T-helper 1 cell treated with Interleukin-12 subunit alpha and Interleukin-12 subunit beta and Interleukin-4 antibody, amounts not matched to agents 30 ng/mL and 1 ng/mL, for 36 hours (primary cell): Measurements from ENCODE around the gene HOXA7. TPM values are rescaled to one million over a fixed set of nuclear protein-coding genes. Genes with fewer than 3 reads are reported as not detected.

ENCODE experiments used
- intact Hi-C: fragments of 100-400 bp; cut with micrococcal nuclease; formaldehyde crosslinking; loops from one replicate; pipeline ENCODE4 v1.15.1; 2024
- total RNA-seq: library from RNA; stranded (reverse); gene quantifications from 2 replicates; pipeline ENCODE4 v1.2.3, GENCODE V29; 2022

Gene HOXA7
- total RNA-seq, 1 donor from 2014 or later, result not detected

DNA sequence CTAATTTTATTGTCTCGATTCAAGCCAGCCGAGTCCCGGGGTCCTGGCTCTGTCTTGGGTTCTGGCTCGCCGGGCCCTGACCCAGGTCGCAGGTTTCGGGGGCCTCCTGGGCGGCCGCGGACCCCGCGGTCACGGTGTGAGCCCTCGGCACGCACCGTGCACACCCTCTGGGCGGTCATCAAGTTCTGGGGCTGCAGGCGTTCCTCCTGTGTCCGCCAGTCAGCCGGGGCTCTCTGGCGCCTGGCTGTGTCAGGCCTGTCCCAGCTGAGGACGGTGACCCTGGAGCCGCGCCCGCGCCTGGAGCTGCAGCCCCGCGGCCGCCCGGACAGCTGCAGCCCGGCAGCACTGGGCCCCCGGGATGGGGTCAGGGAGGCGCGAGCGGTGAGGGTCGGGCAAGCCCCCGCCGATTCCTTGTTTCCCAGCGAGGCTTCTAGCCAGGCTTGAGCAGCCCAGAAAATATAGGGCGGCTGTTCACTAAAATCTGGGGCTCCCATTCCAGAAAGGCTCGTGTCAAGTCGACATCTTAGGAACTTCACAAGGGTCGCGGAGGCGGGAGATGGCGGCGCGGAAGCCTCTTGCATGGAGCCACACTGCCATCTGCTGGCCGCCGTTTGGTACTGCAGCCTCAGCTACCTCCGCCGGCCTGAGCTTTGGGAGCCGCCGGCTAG lies 4.2 kb upstream of the HOXA7 start:
- intact Hi-C loops, result loop anchor here (1.0 to 5.0 kb wide), 9 partner anchors 9 to 1267 kb away; no protein-coding TSS in a partner anchor

- intact Hi-C loops, result loop anchor here (2.0 to 5.0 kb wide), 3 partner anchors 37 to 783 kb away; no protein-coding TSS in a partner anchor
Measured at GRCh38 chr7:27160145-27160545, 3.7 kb upstream of the HOXA7 start.

DNA sequence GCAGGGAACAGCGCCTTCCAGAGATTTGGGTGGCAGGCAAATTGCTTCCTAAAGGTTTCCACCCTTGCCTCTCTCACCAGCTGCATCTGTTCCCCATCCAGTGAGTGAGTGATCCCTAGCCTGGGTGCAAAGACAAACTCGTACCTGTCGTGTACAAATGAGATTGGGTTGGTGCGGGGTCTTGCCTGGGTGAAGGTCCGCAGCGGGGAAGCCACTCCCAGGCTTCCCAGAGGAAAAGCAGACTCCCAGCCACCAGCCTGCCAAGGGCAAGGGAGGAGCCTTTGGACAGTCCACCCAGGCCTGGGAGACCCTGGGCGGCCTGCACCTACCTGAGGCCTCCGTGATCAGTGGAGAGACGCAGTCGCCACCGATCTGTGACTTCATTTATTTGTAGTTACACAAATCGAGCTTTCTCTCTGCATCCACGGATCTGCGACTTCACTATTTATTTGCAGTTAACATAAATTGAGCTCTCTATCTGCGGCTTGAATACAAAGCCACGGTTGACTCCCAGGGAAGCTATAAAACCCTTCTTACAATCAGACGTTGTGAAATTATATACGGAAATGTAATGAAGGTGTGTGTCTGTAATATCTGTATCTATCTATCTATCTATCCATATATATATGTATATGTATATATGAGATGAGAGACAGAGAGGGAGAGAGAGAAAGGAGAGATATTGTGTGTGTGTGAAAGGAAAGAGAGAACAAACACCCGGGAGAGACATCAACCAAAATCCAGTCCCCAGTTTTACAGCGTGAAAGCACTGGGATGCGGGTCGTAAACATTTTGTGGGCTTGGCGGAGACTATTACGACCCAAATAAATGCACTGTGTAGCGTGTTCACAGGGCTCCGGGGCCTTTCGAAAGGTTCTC lies 3.0 kb upstream of the HOXA7 start:
- intact Hi-C loops, result loop anchor here (2.0 to 5.0 kb wide), 3 partner anchors 38 to 783 kb away; no protein-coding TSS in a partner anchor

DNA sequence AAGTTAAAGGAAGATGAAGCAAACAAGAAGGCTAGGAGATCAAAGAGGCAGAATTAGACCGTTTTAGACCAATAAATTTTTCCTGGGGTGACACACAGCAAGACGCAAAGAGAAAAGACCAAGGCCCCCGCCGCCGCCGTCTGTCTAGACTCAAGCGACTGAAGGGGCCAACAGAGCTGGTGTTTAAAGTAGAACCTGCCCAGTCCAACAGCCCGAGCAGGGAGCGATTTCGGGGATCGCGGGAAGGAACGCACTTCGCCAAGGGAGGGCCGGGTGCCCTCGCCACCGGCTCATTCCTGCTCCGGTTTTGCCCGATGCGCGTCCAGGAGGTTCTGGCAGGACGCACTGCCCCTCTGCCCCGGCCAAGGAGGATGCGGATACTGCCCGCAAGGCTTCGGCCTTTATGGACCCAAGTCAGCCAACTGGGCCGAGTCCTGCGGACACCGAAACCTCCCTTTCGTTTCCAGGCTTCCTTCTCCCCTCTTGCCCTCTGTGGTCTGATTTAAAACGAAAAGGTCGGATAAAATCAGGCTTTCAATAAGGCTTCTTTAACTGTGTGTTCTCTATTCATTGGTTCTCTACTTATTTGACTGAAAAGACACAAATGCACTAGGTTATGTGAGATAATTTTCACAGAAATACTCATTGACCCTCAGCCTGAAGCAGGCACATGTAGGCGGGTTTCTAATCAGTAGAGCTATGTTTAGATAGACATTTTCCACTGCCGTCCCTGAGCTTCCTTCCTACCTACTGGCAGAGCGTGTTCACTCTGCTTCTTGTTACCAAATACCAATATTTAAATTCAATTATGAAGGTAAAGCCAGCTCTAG lies 2.2 kb upstream of the HOXA7 start:
- intact Hi-C loops, result no loop called here

GRCh38 chr7:27157702-27158431 lies 1.4 kb upstream of the HOXA7 start:
- intact Hi-C loops, result no loop called here

GRCh38 chr7:27156916-27157701 lies 634 bp upstream of the HOXA7 start:
- intact Hi-C loops, result no loop called here

DNA sequence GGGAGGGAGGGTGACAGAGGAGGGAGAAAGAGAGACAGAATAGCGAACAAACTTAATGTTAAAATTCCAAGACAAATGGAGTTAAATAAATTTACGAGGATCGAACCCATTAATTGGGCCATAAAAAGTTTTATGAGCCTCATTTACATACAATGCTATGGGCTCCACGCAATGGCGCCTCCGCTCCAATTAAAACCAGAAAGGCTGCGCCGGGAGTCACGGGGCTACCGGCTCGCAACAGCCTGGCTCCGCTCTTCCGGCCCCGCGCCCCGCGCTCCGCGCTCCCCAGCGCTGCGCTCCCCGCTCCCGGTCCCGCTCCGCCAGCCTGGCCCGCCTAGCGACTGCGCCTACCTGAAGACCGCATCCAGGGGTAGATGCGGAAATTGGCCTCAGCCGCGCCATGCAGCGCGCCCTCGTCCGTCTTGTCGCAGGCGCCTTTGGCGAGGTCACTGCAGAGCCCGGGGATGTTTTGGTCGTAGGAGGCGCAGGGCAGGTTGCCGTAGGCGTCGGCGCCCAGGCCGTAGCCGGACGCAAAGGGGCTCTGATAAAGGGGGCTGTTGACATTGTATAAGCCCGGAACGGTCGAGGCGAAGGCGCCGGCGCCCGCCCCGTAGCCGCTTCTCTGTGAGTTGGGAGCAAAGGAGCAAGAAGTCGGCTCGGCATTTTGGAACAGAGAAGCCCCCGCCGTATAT lies 513 bp downstream of the HOXA7 start:
- intact Hi-C loops, result no loop called here

GRCh38 chr7:27154901-27155815 lies 1.3 kb downstream of the HOXA7 start:
- intact Hi-C loops, result no loop called here

DNA sequence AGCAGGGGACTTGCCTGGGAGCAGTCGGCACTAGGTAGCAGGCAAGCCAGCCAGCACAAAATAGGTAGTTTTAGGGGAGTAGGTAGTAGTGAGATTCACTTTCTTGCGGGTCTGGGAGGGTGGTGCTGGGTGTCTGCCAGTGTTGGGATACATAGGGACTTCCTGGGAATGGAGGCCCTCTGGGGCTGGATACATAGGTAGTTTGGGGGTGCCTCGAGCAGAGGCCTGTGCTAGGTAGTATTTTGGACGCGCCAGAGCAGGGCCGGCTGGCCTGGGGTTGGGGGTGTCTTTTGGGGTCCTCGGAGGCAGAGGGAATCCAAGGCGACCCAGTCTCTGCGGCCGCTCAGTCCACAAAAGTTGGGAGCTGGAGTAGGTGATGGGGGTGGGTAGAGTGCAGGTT lies 2.1 kb downstream of the HOXA7 start:
- intact Hi-C loops, result no loop called here

- intact Hi-C loops, result no loop called here
Measured at GRCh38 chr7:27153526-27153925, 2.9 kb downstream of the HOXA7 start.

DNA sequence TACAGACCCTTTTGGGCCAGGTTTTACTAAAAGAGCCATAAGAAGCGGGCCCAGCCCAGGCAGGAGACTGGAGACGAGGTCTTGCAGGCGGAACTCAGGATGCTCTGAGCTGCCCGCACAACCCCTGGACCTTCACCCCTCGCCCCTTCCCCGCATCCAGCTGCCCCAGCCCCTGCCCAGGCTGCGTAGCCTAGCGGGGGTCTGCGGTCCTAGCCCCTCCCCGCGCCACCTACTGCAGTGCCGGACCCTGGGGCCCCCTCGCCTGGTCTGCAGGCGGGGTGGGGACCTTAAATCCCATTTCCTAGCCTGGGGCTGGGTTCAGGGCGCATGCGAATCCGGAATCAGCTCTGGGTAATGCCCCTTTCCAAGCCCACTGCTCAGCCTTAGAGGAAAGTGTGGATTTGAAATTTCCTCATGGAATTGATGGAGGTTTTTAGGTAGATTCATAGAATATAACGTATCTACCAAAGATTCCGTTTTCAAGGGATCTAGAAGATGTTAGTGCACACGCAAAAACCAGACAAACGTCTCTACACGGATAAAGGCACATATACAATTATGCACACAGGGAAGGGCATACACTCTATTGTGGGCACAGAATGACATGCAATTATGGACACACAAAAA lies 3.5 kb downstream of the HOXA7 start:
- intact Hi-C loops, result no loop called here

DNA sequence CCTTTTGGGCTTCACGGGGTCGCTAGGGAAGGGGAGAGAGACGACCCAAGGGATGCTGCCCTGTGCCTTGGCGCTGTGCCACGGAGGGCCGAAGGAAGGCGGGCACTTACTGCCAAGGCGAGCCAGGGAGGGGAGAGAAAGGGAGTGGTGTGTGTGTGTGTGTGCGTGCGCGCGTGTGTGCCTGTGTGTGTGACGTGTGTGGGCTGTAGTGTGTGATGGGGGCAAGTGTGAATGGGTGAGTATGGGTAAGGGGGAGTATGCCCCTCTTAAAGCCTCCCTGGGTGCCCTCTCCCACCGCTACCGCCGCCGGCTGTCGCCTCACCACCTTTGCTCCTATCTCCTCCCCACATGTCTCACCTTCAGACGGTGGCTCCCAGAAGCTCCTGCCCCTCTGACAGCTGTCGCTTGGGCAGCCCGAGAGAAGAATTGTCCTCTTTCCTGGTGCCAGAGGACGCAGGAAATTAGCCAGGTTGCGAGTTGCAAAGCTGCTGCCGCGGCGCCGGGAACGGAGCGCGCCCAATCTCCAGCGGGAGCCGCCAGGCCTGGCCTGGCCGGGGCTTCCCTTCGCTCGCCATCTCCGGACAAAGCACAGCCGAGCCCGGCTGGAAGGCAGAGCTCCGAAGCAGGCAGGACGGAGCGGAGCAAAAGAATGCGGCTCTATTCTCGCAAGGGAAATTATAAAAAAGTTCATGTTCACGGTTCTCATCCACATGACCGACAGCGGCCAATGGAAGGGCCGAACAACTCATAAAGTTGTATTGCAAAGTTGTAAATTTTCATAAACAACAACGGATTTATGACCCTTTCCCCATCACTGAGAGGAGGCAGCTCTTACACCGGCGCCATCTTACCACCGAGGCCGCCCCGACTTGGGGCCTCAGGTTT lies 4.3 kb downstream of the HOXA7 start, which contains the start of gene HOXA3:
Gene HOXA3 (minus strand): TSS at position 653 of the 885 bp plus-strand sequence. CDS start 41,943 bp downstream, outside the sequence.
- intact Hi-C loops, result loop anchor here (1.0 to 2.0 kb wide), 4 partner anchors 9 to 1295 kb away; partner anchors contain the start of gene HOXA1

DNA sequence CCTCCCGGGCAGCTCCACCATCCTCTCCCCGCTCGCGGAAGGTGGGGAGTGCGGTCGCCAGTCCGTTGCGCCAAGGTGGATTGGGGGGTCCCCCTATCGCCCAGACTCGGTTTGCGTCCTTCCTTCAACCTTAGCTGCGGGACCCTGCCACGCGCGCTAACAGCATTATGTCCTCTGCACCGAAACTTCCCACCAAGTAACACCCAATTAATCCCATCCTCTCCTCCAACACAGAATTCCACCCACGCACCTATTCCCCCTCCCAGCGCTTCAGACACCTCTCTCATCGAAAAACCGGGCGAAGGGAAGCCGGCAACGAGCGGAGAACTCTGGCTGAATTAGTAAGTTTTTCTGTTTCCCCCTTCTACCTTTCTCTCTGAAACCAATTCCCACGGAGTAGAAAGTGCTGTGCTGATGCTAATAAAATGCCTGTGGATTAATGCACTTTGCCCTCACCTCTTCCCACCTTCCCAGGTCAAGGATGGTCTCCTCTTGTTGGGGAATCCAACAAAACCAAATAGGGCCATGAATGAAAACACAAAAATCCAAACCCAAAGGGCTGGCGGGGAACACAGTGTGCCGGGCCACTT lies 5.0 kb downstream of the HOXA7 start:
- intact Hi-C loops, result loop anchor here (1.0 to 2.0 kb wide), 4 partner anchors 10 to 1295 kb away; partner anchors contain the start of gene HOXA1

DNA sequence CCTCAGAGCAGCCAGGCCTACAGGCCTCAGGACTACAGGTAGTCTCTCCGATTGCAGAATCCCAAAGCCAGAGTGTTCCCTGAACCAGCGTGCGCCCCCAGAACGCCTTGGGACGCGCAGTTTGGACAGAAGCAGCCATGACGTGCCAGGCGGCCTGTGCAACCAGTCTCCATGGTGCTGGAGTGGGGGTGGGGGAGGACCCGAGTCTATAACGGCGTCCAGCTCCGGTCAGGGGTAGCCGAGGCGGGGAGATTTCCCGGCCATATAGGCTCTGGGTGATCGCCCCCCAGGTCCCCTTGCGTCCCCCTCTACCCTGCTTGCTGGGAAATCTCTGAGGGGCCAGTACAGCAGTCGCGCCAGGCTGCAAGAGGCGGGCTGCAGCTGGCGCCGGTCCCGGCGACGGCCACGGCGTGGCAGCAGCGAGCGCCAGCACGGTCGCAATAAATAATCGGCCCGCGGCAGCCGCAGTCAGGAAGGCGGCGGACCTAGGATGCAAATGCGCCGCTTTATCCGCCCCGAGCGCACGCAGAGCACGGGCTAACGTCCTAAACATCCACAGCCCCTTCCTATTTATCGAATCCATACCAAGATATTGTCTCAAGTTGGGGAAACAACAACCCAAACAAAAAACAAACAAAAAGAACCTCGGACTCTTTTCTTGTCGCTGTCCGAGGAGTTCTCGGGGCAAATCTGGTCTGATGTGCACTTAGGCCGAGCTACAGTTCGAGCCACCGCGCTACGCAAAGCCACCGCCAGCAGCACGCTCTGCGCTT lies 5.7 kb downstream of the HOXA7 start:
- intact Hi-C loops, result loop anchor here (1.0 to 2.0 kb wide), 4 partner anchors 11 to 1294 kb away; partner anchors contain the start of gene HOXA1
